NCI-H1436 (cell line): ENCODE measurements around the gene LRRC1.

Source experiments
- DNase-seq: peaks from one replicate; lab custom pipeline; 2025; lab: John Stamatoyannopoulos, UW

The LRRC1 gene

GRCh38 chr6:53888931-53889330 is 94.1 kb downstream of the LRRC1 start:
- DNase-seq = no peak

- no peak for DNase-seq
Observed at GRCh38 chr6:53889365-53889764, 94.6 kb downstream of the LRRC1 start.

- no peak for DNase-seq
Observed at GRCh38 chr6:53892707-53893106, 97.9 kb downstream of the LRRC1 start.

DNA sequence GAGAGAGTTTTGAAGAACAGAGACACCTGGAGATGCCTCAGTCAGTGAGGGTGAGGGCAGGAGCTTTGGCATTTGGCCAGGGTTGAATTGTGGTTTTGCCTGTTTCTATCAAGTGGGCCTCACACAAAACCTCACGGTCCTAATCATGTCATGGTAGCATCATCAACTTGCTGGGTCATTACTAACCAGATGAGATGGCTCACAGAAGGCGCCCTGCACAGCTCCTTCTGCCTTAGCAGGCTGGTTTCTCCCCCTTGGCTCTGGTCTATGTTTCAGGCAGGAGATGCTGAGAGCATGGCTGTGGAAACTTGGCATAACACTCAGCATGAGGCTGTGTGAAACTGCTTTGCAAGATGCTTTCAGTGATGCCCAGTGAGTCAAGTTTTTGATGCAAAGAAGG is 99.3 kb downstream of the LRRC1 start:
- peak; percentile 45 for DNase-seq

DNA sequence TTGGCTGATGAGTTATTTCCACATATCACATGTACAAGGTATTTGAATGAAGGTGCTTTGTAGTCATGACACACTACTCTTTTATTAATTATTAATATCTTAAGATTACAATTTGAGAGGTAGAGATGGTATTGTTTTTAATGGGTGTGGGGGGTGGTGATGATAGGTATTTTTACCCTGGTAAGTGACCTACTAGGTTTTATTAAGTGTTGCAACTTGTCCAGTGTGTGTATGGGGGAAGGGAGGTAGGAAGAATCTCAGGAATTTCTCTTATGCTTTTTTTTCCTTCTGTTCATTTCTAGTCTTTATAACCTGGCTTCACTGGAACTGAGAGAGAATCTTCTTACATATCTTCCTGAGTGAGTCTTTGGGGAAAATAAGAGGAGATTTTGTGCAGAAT is 101.4 kb downstream of the LRRC1 start:
- DNase-seq = no peak

DNA sequence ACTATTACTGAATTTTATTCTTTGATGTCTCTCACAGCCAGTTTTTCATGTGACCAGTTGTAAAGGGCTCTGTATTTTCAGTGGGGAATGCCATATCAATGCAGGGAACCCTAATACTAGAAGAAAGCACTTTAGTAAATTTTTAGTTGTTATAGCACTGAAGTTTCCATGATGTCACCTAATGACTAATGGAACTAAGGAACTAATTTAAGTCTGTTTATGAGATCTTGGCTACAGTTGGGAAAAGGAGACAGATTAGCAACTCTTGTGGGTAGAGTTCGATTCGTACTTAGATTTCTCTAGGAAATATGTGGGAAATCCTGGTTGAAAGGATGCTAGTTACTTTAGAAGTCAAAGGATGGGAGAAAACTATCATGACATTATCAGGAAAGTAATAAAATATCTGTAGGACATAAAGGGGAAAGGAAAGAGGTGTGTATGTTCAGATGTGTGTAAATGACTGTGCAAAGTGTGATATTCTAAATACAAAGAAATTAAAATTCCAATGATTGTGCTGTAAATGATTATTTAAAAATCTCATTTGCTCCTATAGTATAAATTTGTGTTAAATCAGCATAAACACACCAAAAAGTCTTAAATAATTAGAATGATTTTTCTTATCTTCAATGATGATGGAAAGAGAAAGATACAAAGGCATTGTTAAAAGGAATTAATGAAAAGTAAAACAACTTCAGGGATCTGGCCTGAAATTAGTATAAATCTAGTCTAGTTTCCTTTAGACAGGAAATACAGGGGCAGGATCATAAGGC is 103.4 kb downstream of the LRRC1 start:
- DNase-seq = no peak

GRCh38 chr6:53899512-53899911 is 104.7 kb downstream of the LRRC1 start:
- DNase-seq = no peak

GRCh38 chr6:53903357-53903756 is 108.6 kb downstream of the LRRC1 start:
- no peak for DNase-seq

DNA sequence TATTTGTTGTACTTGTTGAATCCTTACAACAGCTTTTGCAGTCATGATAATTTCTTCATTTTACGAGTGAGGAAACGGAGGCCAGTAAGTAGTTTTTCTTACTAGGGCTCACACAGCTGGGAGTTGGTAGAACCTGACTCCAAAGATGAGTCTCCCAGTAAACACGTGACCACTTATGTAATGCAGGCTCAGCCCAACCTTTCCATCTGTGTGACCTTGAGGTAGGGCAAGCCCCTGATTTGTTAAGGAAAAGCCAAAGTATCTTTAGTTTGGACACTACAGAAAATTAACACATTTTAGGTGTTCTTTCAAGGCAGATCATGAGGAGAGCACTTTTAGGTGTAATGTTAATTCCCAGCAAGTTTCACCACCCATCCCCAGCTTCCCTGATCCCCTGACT is 111.3 kb downstream of the LRRC1 start:
- DNase-seq = no peak

DNA sequence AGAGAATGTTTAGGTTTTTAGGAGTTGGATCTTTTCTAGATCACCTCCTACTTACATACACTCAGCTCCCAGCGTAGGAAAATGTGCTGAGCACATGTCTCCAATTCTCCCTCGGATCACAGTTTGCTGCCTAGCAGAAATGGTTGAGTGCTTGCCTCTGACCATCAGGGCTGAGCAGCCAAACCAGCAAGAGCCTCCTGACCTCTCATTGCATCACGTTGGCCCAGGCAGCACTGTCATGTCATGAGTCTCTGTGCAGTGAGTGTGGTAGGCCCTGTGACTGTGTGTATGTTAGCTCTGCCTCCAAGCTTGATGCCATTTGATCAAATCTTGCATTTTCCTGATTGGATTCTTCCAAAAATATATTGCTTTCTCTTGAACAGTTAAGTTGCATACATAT is 112.0 kb downstream of the LRRC1 start:
- DNase-seq = no peak

DNA sequence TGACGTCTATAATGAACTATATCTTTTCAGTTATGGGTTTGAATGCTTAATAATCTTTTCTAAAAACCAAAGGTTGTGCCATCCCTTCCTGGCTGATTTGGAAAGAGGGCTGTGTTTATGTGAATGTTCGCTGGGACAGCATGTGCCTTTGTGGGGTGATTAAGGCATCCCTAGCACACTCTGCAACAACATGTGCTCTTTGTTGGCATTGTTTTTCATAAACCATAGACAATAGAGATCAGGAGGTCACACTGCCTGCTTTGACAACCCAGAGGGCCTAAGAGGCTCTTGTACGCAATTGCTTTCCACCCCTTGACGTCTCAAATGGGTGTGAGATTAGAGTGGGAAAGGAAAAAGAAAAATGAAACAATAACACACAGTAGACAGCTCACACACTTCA is 116.0 kb downstream of the LRRC1 start:
- DNase-seq = no peak

DNA sequence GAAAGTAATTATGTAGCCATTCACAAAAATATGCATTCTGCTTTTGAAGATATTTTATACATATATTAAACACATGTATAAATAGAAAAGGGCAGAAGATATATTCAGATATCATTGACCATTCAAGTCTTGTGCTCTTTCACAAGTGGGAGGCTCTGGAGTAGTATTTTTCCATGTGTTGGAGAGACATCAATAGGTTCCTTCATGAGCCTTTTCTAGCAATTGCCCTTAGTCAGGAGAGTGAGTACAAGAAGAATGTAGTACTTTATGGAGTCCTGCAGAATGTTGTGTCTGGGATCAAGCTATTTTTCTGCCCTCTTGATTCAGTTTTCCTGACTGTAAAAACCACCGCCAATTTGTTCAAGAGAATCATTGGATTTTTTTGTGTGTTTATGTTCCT is 117.9 kb downstream of the LRRC1 start:
- DNase-seq = no peak

DNA sequence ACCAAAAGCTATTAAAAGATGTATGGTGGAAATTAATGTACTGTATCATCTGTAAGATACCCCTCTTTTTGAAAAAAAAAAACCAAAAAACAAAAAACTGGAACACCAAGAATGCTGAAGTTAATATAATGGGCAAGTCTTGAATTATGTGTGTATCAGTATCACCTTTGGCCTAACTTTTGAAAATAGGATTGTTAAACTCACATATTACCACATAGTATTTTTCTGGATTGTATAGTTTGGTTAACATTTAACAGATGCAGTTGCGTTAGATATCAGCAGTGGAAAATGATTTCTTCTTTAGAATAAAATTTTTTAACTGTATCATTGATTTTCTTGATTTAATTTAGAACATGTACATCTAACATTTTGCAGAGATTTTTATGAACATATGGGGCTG is 118.5 kb downstream of the LRRC1 start:
- DNase-seq = no peak

- no peak for DNase-seq
Observed at GRCh38 chr6:53915026-53915691, 120.4 kb downstream of the LRRC1 start.

DNA sequence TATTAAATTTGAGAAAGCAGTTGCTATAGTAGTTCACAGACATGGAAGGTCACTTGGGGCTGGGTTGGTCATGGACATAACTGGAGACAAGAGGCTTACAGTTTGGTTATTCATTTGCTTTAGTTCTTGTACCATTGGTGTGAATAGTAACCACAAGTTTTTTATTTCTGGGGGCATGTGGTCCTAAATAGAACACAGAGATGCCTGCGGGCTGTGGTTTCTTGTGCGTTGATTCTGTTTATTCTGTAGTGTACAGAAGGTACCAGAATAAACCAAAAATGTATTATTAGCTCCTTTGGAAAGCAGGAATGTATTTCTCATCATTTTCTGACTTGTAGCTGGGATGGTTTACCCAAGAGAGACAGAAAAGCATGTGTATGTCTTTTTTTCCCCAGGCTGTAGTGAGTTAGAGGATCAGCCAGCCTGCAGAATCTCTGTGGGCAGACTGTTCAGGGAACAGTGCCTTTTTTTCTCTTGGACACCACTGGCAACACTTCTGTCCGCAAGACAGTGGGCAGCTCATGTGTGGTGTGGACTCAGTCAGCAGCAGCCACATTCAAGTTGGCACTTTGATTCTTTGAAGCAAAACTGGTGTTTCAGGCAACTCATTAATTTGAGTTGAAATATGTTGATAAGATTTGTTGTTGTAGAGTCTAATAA is 122.1 kb downstream of the LRRC1 start:
- no peak for DNase-seq

DNA sequence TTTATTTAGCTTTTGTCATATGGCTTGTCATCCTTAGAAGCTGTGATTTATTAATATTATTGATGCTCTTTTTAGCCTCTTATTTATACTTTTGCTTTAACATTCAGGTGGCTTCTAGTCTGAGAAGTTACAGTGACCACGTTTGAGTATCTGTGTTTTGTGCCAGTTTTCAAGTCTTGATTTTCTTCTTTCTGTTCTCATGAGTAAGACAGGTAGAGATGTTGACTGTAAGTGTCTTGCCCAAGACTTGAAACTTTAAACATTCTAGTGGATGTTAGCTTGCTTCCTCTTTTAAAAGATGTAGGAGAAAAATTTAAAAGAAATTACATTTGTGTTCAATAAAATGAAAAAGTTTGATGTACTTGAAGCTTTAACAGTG is 122.6 kb downstream of the LRRC1 start:
- DNase-seq = no peak

GRCh38 chr6:53918854-53919510 is 124.2 kb downstream of the LRRC1 start:
- no peak for DNase-seq

DNA sequence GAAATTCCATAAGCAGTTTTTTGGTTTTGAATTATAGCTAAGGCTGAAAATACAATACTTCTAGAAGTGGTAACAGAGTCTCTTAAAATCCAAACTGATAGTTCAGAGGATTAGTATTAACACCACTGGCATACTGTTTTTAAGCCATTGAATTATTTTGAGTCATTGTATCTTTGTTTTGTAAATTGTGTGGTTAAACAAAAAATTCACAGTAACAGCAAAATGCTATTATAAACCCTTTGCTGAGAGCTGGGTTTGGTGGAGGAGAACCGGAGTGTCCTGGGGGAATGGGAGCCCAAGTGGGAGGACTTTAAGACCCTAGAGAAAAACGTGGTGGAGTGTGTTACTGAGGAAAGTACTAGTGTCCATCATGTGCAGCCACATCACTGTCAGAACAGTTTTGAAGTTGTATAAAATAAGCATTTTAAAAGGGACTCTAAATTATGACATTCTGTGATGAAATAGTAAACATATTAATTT is 125.1 kb downstream of the LRRC1 start:
- DNase-seq = no peak

DNA sequence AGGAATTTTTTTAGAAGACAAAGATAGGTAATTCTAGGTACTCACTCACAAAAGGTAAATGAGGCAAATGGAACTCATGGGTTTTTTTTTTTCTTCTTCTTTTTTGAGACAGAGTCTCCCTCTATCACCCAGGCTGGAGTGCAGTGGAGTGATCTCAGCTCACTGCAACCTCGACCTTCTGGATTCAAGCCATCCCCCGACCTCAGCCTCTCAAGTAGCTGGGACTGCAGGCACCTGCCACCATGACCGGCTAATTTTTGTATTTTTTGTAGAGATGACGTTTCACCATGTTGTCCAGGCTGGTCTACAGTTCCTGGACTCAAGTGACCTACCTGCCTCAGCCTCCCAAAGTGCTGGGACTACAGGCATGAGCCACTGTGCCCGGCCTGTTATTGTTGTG is 126.1 kb downstream of the LRRC1 start:
- no peak for DNase-seq

GRCh38 chr6:53921639-53922038 is 126.8 kb downstream of the LRRC1 start:
- DNase-seq = no peak

DNA sequence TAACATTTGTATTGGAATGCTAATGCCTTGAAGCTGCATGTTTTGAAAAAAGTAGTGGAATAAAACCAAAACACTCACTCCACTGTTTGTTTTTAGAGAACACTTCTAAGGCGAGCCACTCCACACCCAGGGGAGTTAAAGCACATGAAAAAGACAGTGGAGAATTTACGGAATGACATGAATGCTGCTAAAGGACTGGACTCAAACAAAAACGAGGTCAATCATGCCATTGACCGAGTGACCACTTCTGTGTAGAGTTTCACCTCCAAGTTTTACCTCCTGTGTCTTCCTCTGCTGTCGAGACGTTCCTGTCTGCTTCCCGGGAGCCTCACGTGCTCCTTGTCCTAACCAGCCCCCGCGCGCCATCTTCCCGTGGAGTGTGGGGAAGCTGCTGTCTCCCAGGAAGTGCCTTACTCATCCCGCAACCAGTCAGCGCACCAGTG is 127.8 kb downstream of the LRRC1 start:
- no peak for DNase-seq

DNA sequence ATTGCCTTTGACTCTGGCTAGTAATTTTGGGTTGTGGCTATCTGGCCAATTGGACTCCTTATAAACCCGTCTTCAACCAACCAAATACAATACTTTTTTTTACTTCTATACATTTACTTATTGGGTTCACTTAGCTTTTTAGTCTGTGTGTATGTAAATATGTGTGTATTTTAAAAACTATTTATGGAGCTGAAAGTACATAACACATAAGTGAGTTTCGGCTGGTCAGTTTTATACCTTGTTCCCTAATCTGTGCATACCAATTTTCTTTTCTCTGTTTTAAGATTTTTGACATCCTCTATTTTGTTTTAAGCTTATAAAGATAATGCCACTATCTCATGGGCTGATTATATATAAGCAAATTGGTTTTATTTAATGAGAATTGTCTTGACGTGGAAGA is 129.5 kb downstream of the LRRC1 start:
- no peak for DNase-seq
